GM12892 (cell line): ENCODE results near the gene FRMPD2.

Source experiments
- POLR2A ChIP-seq: IDR thresholded peaks from 2 replicates; pipeline ENCODE4 v1.6.1; 2011; ENCODE audit warnings: low read depth, low read length, control low read depth
- POLR2AphosphoS5 ChIP-seq: IDR thresholded peaks from 2 replicates; pipeline ENCODE4 v1.6.1; 2011; ENCODE audit warnings: low read depth, low read length, control low read depth

- TF ChIP-seq POLR2A = no peak
- no peak for TF ChIP-seq POLR2AphosphoS5
These were observed 32.6 kb upstream of the FRMPD2 start for GRCh38 chr10:48306870-48307710.
